H1 (cell line): ENCODE results near the gene ZNF134. TPM values are rescaled to one million over a fixed set of nuclear protein-coding genes. Genes with fewer than 3 reads are reported as not detected.

Experiments
- CTCF ChIA-PET: fragments of 300-600 bp; sonication (Branson Sonifier 250); formaldehyde crosslinking; loops from one replicate; lab custom pipeline; 2021; ENCODE audit not compliant: partially characterized antibody; lab: Charles Lee
- POLR2A ChIA-PET: fragments of 300-600 bp; sonication (Branson Sonifier 250); formaldehyde crosslinking; loops from one replicate; lab custom pipeline; 2021; ENCODE audit warnings: inconsistent platforms; ENCODE audit not compliant: partially characterized antibody; lab: Charles Lee
- DNase-seq, 2 experiments: peaks; one replicate each; pipeline versions ENCODE4 v3.0.0 to v3.0.0-alpha.2; 2010 to 2022; ENCODE audit warnings: low spot score in 2 of 2, low read depth in 1 of 2, mixed read lengths in 1 of 2
- FAIRE-seq: peaks from 2 replicates; lab custom pipeline; 2011; peaks lifted over from hg19 to GRCh38; lab: Jason Lieb, UNC
- H2AFZ ChIP-seq: 2 replicates; pipeline ENCODE4 v1.8.1; 2012; ENCODE audit warnings: low read length, inconsistent platforms
- H2AK5ac ChIP-seq: 2 replicates; pipeline ENCODE4 v1.6.1; 2013; ENCODE audit warnings: low read depth, low read length
- H2BK120ac ChIP-seq: replicated peaks from 2 replicates; pipeline ENCODE3; 2013; ENCODE audit warnings: low read depth, low read length, inconsistent platforms
- H2BK12ac ChIP-seq: 2 replicates; pipeline ENCODE4 v1.6.1; 2013; ENCODE audit warnings: low read depth, low read length
- H2BK15ac ChIP-seq: 2 replicates; pipeline ENCODE4 v1.6.1; 2013; ENCODE audit warnings: low read length
- H2BK20ac ChIP-seq: 2 replicates; pipeline ENCODE4 v1.6.1; 2013; ENCODE audit warnings: low read length
- H2BK5ac ChIP-seq: 2 replicates; pipeline ENCODE4 v1.6.1; 2013; ENCODE audit warnings: low read depth, low read length
- H3K14ac ChIP-seq: 2 replicates; pipeline ENCODE4 v1.6.1; 2013; ENCODE audit warnings: inconsistent platforms; ENCODE audit not compliant: insufficient read length
- H3K18ac ChIP-seq: 2 replicates; pipeline ENCODE4 v1.6.1; 2013; ENCODE audit warnings: low read length; ENCODE audit errors: extremely low read depth
- H3K23ac ChIP-seq: 2 replicates; pipeline ENCODE4 v1.6.1; 2013; ENCODE audit warnings: inconsistent platforms; ENCODE audit not compliant: insufficient read length
- H3K23me2 ChIP-seq: 2 replicates; pipeline ENCODE4 v1.6.1; 2013; ENCODE audit warnings: low read depth, low read length
- H3K27ac ChIP-seq: 2 replicates; pipeline ENCODE4 v1.6.1; 2011; ENCODE audit warnings: low read depth, low read length, inconsistent platforms
- H3K27me3 ChIP-seq, 4 experiments: replicated peaks in 1 of 4; 1 replicate in 1 of 4; 2 replicates in 3 of 4; pipeline versions ENCODE4 v1.6.1 to v1.8.1; 2011 to 2013; ENCODE audit warnings: low read length in 3 of 4, mild to moderate bottlenecking in 3 of 4, inconsistent platforms in 2 of 4, mixed read lengths in 2 of 4, moderate library complexity in 1 of 4; ENCODE audit not compliant: control insufficient read depth in 3 of 4, insufficient read depth in 3 of 4; ENCODE audit errors: extremely low read depth in 1 of 4
- H3K36me3 ChIP-seq, 4 experiments: 2 replicates each; pipeline versions ENCODE4 v1.6.1 to v1.8.1; 2011 to 2013; ENCODE audit warnings: mild to moderate bottlenecking in 4 of 4, low read length in 3 of 4, moderate library complexity in 2 of 4, control low read depth in 1 of 4, inconsistent platforms in 1 of 4; ENCODE audit not compliant: insufficient read depth in 4 of 4, control insufficient read depth in 2 of 4
- H3K4ac ChIP-seq: replicated peaks from 2 replicates; pipeline ENCODE3; 2013; ENCODE audit warnings: low read length, low read depth, mixed read lengths, inconsistent platforms; ENCODE audit not compliant: insufficient read length
- H3K4me1 ChIP-seq, 4 experiments: replicated peaks in 1 of 4; 1 replicate in 1 of 4; 2 replicates in 3 of 4; pipeline versions ENCODE4 v1.6.1 to v1.8.1; 2011 to 2013; ENCODE audit warnings: low read length in 3 of 4, inconsistent platforms in 2 of 4, mixed read lengths in 1 of 4; ENCODE audit not compliant: insufficient read depth in 4 of 4, control insufficient read depth in 3 of 4
- H3K4me2 ChIP-seq, 2 experiments: 2 replicates each; pipeline versions ENCODE4 v1.6.1 to v1.8.1; 2011 to 2013; ENCODE audit warnings: low read depth in 2 of 2, low read length in 2 of 2, control low read depth in 1 of 2, inconsistent platforms in 1 of 2, mild to moderate bottlenecking in 1 of 2; ENCODE audit not compliant: insufficient read depth in 1 of 2
- H3K4me3 ChIP-seq, 4 experiments: fragments of 200-600, 300-600 bp in 1 of 4; sonication (generic), shearing (Covaris generic), sonication (Bioruptor Twin) in 1 of 4; 2 replicates each; pipeline versions ENCODE4 v1.5.1 to v1.8.1; 2011 to 2016; ENCODE audit warnings: low read length in 4 of 4, low read depth in 3 of 4, control low read depth in 2 of 4, inconsistent platforms in 2 of 4, mild to moderate bottlenecking in 2 of 4, mixed read lengths in 1 of 4, moderate library complexity in 1 of 4; ENCODE audit not compliant: insufficient read depth in 2 of 4; ENCODE audit errors: extremely low read depth in 1 of 4
- H3K56ac ChIP-seq: replicated peaks from 2 replicates; pipeline ENCODE3; 2013; ENCODE audit warnings: low read depth, mild to moderate bottlenecking, mixed read lengths, low read length, inconsistent platforms; ENCODE audit not compliant: insufficient read length
- H3K79me1 ChIP-seq: 2 replicates; pipeline ENCODE4 v1.6.1; 2013; ENCODE audit warnings: low read depth, low read length, control low read depth
- H3K79me2 ChIP-seq, 2 experiments: 2 replicates each; pipeline versions ENCODE4 v1.6.1 to v1.8.1; 2012 to 2013; ENCODE audit warnings: low read length in 2 of 2, mild to moderate bottlenecking in 2 of 2, inconsistent platforms in 1 of 2; ENCODE audit not compliant: insufficient read depth in 2 of 2, control insufficient read depth in 1 of 2
- H3K9ac ChIP-seq, 4 experiments: replicated peaks in 1 of 4; 1 replicate in 1 of 4; 2 replicates in 3 of 4; pipeline versions ENCODE4 v1.6.1 to v1.8.1; 2011 to 2013; ENCODE audit warnings: low read depth in 3 of 4, low read length in 3 of 4, control low read depth in 2 of 4, mild to moderate bottlenecking in 2 of 4, moderate library complexity in 2 of 4, inconsistent platforms in 1 of 4; ENCODE audit errors: extremely low read depth in 1 of 4
- H3K9me3 ChIP-seq, 2 experiments: 2 replicates each; pipeline versions ENCODE4 v1.6.1 to v1.8.1; 2012 to 2013; ENCODE audit warnings: mild to moderate bottlenecking in 2 of 2, moderate library complexity in 2 of 2, control low read depth in 1 of 2, inconsistent platforms in 1 of 2, low read depth in 1 of 2, low read length in 1 of 2, mixed read lengths in 1 of 2; ENCODE audit not compliant: insufficient read depth in 2 of 2
- H4K20me1 ChIP-seq, 2 experiments: replicated peaks in 1 of 2; 2 replicates each; pipeline versions ENCODE3 to v1.8.1; 2011 to 2013; ENCODE audit warnings: inconsistent platforms in 2 of 2, low read length in 2 of 2, mild to moderate bottlenecking in 1 of 2; ENCODE audit not compliant: insufficient read depth in 2 of 2, control insufficient read depth in 1 of 2
- H4K5ac ChIP-seq: 2 replicates; pipeline ENCODE4 v1.6.1; 2013; ENCODE audit warnings: low read length, low read depth, mixed read lengths, inconsistent platforms; ENCODE audit not compliant: insufficient read length
- H4K8ac ChIP-seq: 2 replicates; pipeline ENCODE4 v1.8.0; 2013; ENCODE audit warnings: mild to moderate bottlenecking, moderate library complexity, low read length, inconsistent platforms; ENCODE audit not compliant: insufficient read depth; ENCODE audit errors: extremely low read depth
- H4K91ac ChIP-seq: replicated peaks from 2 replicates; pipeline ENCODE3; 2013; ENCODE audit warnings: low read length, mixed read lengths, inconsistent platforms; ENCODE audit not compliant: insufficient read length
- ATF3 ChIP-seq: IDR thresholded peaks from 2 replicates; pipeline ENCODE4 v1.6.1; 2011; ENCODE audit warnings: low read depth, mild to moderate bottlenecking, low read length; ENCODE audit not compliant: insufficient read depth
- BCL11A ChIP-seq, 2 experiments: IDR thresholded peaks; one replicate each; pipeline ENCODE4 v1.6.1; 2011; ENCODE audit warnings: low read depth in 2 of 2, low read length in 2 of 2, mild to moderate bottlenecking in 2 of 2
- CHD2 ChIP-seq: IDR thresholded peaks from 2 replicates; pipeline ENCODE4 v1.6.1; 2012; ENCODE audit warnings: low read length, improper control_type of control experiment
- CTBP2 ChIP-seq: IDR thresholded peaks from 2 replicates; pipeline ENCODE4 v1.7.0; 2011; ENCODE audit warnings: borderline replicate concordance, mild to moderate bottlenecking, moderate library complexity, mixed read lengths, low read length; ENCODE audit not compliant: insufficient read depth, insufficient read length
- CTCF ChIP-seq, 3 experiments: IDR thresholded peaks; 1 replicate in 2 of 3; 2 replicates in 1 of 3; pipeline versions ENCODE4 v1.5.1 to v1.6.1; 2011; ENCODE audit warnings: low read length in 3 of 3, mild to moderate bottlenecking in 3 of 3, inconsistent platforms in 2 of 3, low read depth in 1 of 3, moderate library complexity in 1 of 3; ENCODE audit not compliant: insufficient read depth in 1 of 3; ENCODE audit errors: control extremely low read depth in 1 of 3
- KDM5A ChIP-seq: fragments of 200-600 bp; IDR thresholded peaks from 2 replicates; pipeline ENCODE4 v1.7.1; 2012; ENCODE audit warnings: mild to moderate bottlenecking, low read length, inconsistent platforms, mixed read lengths
- TAF1 ChIP-seq: IDR thresholded peaks from 2 replicates; pipeline ENCODE4 v1.6.1; 2011; ENCODE audit warnings: mild to moderate bottlenecking, low read depth, low read length
- WGBS, 2 experiments: shearing (Covaris generic) in 1 of 2; methylation state at CpG; one replicate each; pipeline versions ENCODE4 v1.1.6 to v1.1.7; 2013 to 2015; ENCODE audit warnings: low lambda C conversion rate in 2 of 2, mixed read lengths in 2 of 2, inconsistent platforms in 1 of 2, low coverage in 1 of 2, missing lambda C conversion rate in 1 of 2; ENCODE audit not compliant: insufficient replicate concordance in 2 of 2, insufficient coverage in 1 of 2, insufficient read length in 1 of 2; ENCODE audit errors: extremely low coverage in 1 of 2, missing lambda C conversion rate in 1 of 2; 5-methylcytosine and 5-hydroxymethylcytosine counted together
- polyA plus RNA-seq, 7 experiments: library from polyadenylated mRNA; depleted of rRNA in 3 of 7; stranded (reverse) in 5 of 7; unstranded in 2 of 7; fragments of >200 nt in 5 of 7; fragments of 200-250 nt in 2 of 7; gene quantifications; 1 replicate in 5 of 7; 2 replicates in 1 of 7; 4 replicates in 1 of 7; pipeline versions ENCODE4 v1.2.1 to v1.2.3, GENCODE V29; 2011 to 2013; ENCODE audit warnings: missing spikeins in 2 of 7, mixed read lengths in 2 of 7
- total RNA-seq: library from RNA; stranded (reverse); fragmentation: NEBNext Ultra II Directional; extraction: Animal tissue kit (Norgen Biotek cat#: 25700); gene quantifications from 2 replicates; pipeline ENCODE4 v1.2.1, GENCODE V29; 2021

Gene ZNF134
- total and polyA plus RNA-seq, 2 of the 8 experiments (the other 6 are each of a cell fraction or from before 2014, with no cell fraction given): 16.6 to 54.6 TPM

- Histone ChIP-seq H3K27me3 (no peaks in the 10 kb centered on the region; a peak in 4 of 7 replicates), H4K5ac (peak overlapping the region; percentile 46), H2BK12ac (peak overlapping the region; percentile 90; the same call in 1 of the 2 replicates), H2BK15ac (peak overlapping the region; percentile 81; the same call in 1 of the 2 replicates), H3K4me2 (peak overlapping the region; percentile 74 to 86), H3K23ac (no peak overlapping the region), H3K23me2 (peaks cover 4% of the 10 kb centered on the region), H3K4me3 (peak overlapping the region; percentile 40 to 72 (median 56)), H3K18ac (peak overlapping the region; percentile 64), H3K56ac (no peak overlapping the region), H3K79me2 (no peaks in the 10 kb centered on the region), H3K36me3 (no peaks in the 10 kb centered on the region), H2AK5ac (no peak overlapping the region), H3K4me1 (peaks cover 2 to 5% (median 4%) of the 10 kb centered on the region in 4 experiments), H4K91ac (no peak overlapping the region), H2BK120ac (no peak overlapping the region), H3K9ac (peak overlapping the region in 3 of 4 experiments; percentile 36 to 58 (median 54); a peak in 5 of 7 replicates), H4K8ac (peak overlapping the region; percentile 46; the same call in 1 of the 2 replicates), H3K79me1 (no peaks in the 10 kb centered on the region), H2BK5ac (no peak overlapping the region), H2AFZ (peak overlapping the region; percentile 96), H2BK20ac (0 out of 2 replicates have a peak overlapping the region, but pooled peaks have one; percentile 55), H3K9me3 (no peaks in the 10 kb centered on the region), H3K4ac (no peak overlapping the region), H3K14ac (no peak overlapping the region), H3K27ac (no peak overlapping the region), H4K20me1 (no peaks in the 10 kb centered on the region)
- DNase-seq (peak in 1 of 2 experiments; percentile 83), FAIRE-seq (peak; percentile 48)
- ChIA-PET CTCF (interaction anchor here (1.1 to 3.7 kb wide), 7 partner anchors 9 to 179 kb away, joined by 3 to 14 read pairs (median 6); partner anchors contain the start of gene ZNF551), POLR2A (interaction anchor here (0.6 to 3.2 kb wide), 24 partner anchors 9 to 391 kb away, joined by 3 to 26 read pairs (median 4); partner anchors contain the start of genes ZIK1, ZNF134, ZNF154 and ZNF416)
- WGBS, 2 experiments: 4% methylated on average over 45 of the region's 64 CpGs; no CpG with 5 or more reads in 1 of the 2 experiments
- no peak for TF ChIP-seq BCL11A (IDR thresholded peaks at IDR 0.05; ENCODE audit: low read depth in 2 of 2, low read length in 2 of 2)
- no peak for TF ChIP-seq KDM5A
- TF ChIP-seq CTCF (IDR thresholded peaks at IDR 0.05; ENCODE audit: control extremely low read depth in 1 of 3, insufficient read depth in 1 of 3, low read depth in 1 of 3, low read length in 3 of 3): no peak
- TF ChIP-seq TAF1: 0 out of 2 replicates have a peak, but pooled peaks have one; percentile 65
- no peak for TF ChIP-seq ATF3
- TF ChIP-seq CHD2: no peak
- TF ChIP-seq CTBP2: no peak
Measured at GRCh38 chr19:57664269-57665127, 50.5 kb downstream of the ZNF134 start.
